Measurements from ENCODE around the gene FAR1. TPM values are rescaled to one million over a fixed set of nuclear protein-coding genes. Genes with fewer than 3 reads are reported as not detected.

The FAR1 gene
- total RNA-seq, 2 donors from 2014 or later, result 99.5 to 103 TPM

- ATAC-seq, result no peak
- DNase-seq, result no peak
- intact Hi-C loops (cut with DNase I, micrococcal nuclease), result no loop called here
These were observed 97.4 kb downstream of the FAR1 start for GRCh38 chr11:13765886-13766285.

GRCh38 chr11:13767471-13767870, 99.0 kb downstream of the FAR1 start:
- no peak for DNase-seq
- no peak for ATAC-seq
- intact Hi-C loops (cut with DNase I, micrococcal nuclease), result no loop called here

DNA sequence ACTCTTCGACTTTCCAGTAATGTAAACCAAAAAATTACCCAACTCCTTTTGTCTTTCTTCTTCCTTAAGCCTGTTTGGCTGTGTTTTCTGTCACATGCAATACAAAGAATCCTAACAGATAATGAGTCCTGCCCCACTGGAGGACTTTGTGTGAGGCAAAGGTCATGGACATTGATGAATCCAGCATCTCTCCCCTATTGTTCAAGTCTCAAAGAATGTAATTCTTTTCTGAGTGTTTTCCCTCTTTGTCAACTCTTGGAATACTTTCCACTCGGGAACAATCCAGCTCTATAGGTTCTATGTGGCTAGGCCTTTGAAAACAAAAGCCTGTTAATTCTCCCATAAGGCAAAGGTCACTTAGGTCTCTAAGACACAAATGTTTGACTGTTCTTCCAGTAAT, 100.7 kb downstream of the FAR1 start:
- ATAC-seq (peak; percentile 46), DNase-seq (no peak)
- intact Hi-C loops (cut with DNase I, micrococcal nuclease), result no loop called here

- intact Hi-C loops (cut with DNase I, micrococcal nuclease), result no loop called here
- ATAC-seq, result no peak
These were observed 102.7 kb downstream of the FAR1 start for GRCh38 chr11:13771151-13771550.

DNA sequence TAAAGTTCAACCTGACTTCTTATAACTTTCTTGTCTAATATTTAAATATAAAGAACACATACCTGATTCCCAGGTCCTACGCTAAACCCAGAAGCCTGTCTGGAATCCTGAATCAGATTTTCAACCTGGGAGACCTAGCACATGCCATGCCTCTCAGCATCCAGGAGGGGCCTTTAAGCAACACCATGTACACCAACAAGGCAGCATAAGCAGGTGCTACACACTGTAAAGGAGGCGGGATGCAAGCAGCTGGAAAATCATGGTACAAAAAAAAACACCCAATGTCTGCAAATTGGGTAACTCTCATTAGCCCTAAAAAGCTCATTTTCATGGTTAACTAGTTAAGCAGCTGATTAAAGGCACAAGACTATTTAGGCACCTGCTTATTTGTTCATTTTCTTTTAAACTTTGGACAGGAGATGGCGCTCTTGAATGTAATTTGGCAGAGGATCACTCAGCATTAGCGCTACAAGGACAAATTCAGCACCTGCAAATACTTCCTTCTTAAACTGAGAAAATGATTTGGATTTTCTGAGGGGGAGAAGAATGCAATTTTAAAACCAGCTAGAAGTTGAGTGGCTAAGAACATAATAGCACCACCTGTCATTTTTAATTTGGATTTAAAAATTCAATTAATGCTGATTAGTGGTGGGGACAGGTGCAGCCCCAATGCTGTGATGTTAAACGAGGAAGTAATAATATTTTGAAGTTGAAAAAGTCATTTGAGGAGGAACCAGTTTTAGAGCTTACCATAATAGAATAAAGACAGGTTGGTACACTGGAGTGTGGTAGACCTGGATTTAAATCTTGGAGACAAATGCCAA, 104.0 kb downstream of the FAR1 start:
- ATAC-seq (peak; percentile 68), DNase-seq (no peak)
- intact Hi-C loops (cut with DNase I, micrococcal nuclease), result no loop called here

More at GRCh38 chr11:13771151-13771550, 102.7 kb downstream of the FAR1 start:
- DNase-seq, result no peak

DNA sequence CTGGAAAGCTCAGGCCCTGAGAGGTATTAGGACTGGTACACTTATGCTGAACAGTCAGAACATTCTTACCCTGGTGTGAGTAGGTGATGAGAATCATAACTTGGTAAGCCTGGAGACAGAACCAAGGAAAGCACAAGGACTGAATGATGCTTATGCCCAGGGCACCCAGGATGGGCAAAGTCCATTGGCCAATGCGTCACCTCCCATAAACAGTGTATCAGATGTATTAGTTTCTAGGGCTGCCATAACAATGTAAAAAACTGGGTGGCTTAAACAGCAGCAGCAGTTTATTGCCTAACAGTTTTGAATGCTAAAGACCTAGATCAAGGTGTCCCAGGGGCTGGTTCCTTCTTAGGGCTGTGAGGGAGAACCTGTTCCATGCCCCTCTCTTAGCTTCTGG, 107.0 kb downstream of the FAR1 start:
- peak; percentile 36 to 48 for DNase-seq
- intact Hi-C loops (cut with DNase I, micrococcal nuclease), result no loop called here
- ATAC-seq, result peak; percentile 98

GRCh38 chr11:13776134-13776815, 107.8 kb downstream of the FAR1 start:
- DNase-seq (no peak), ATAC-seq (no peak)
- intact Hi-C loops (cut with DNase I, micrococcal nuclease), result no loop called here

GRCh38 chr11:13777341-13777985, 109.0 kb downstream of the FAR1 start:
- DNase-seq (no peak), ATAC-seq (no peak)
- intact Hi-C loops (cut with DNase I, micrococcal nuclease), result no loop called here

DNA sequence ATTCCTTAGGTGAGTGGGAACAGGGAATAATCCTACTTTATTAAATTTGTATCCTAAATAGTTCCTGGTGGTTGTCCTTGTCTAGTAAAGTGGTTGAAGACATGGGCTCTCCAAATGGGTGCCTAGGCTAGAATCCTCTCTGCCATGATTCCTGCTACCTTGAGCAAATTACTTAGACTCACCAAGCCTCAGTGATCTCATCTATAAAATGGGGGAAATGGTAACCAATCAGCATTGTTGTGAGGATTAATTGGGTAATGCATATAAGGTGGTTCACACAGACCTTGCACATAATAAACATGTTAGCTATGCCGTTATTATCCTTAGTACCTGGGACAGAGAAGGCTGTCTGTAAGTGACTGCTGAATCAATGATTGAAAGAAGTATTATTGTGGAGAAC, 109.9 kb downstream of the FAR1 start:
- intact Hi-C loops (cut with DNase I, micrococcal nuclease), result no loop called here
- DNase-seq (no peak), ATAC-seq (no peak)

- intact Hi-C loops (cut with DNase I, micrococcal nuclease), result no loop called here
- DNase-seq (no peak), ATAC-seq (no peak)
These were observed 112.7 kb downstream of the FAR1 start for GRCh38 chr11:13781153-13781552.

Other genes with a start within 250 kb of the FAR1 start
- gene BTBD10, start 205.4 kb upstream of the FAR1 start, total RNA-seq, result 10 to 100 TPM; 30.3 to 33.9 TPM
- not detected for gene PTH, start 172.7 kb upstream of the FAR1 start, total RNA-seq